Right ventricle myocardium inferior (tissue), 1 donor: ENCODE results near the gene BTAF1. TPM values are rescaled to one million over a fixed set of nuclear protein-coding genes. Genes with fewer than 3 reads are reported as not detected.

ENCODE experiments used
- ATAC-seq: fragments of 200-7000 bp; cut with Tn5 transposase; one replicate; pipeline ENCODE4 v1.9.1; 2020; ENCODE audit warnings: mild to moderate bottlenecking, moderate library complexity
- DNase-seq: peaks from one replicate; pipeline ENCODE4 v3.0.0; 2021; ENCODE audit errors: missing footprints
- intact Hi-C: fragments of 100-400 bp; cut with DNase I; formaldehyde crosslinking; loops from one replicate; pipeline ENCODE4 v1.11.0; 2022
- total RNA-seq: library from RNA; stranded (reverse); fragmentation: NEBNext Ultra II Directional; extraction: Animal tissue kit (Norgen Biotek cat#: 25700); gene quantifications from one replicate; pipeline ENCODE4 v1.2.1, GENCODE V29; 2021
- donor health status: DM: no; HTN: yes; CAD: no; lungs with severe emphysema.

The BTAF1 gene
- total RNA-seq, 1 donor from 2014 or later = 10.4 TPM

- ATAC-seq = no peak
- intact Hi-C loops = no loop called here
- DNase-seq = no peak
Measured at GRCh38 chr10:91969297-91969696, 45.7 kb downstream of the BTAF1 start.

GRCh38 chr10:91974960-91975359 is 51.4 kb downstream of the BTAF1 start:
- ATAC-seq (no peak), DNase-seq (no peak)
- intact Hi-C loops = no loop called here

GRCh38 chr10:91975438-91975837 is 51.9 kb downstream of the BTAF1 start:
- ATAC-seq (no peak), DNase-seq (no peak)
- intact Hi-C loops = no loop called here

GRCh38 chr10:91976317-91977051 is 52.9 kb downstream of the BTAF1 start:
- DNase-seq = no peak
- ATAC-seq = no peak
- intact Hi-C loops = no loop called here

GRCh38 chr10:91977491-91977890 is 53.9 kb downstream of the BTAF1 start:
- intact Hi-C loops = no loop called here
- ATAC-seq (no peak), DNase-seq (no peak)

DNA sequence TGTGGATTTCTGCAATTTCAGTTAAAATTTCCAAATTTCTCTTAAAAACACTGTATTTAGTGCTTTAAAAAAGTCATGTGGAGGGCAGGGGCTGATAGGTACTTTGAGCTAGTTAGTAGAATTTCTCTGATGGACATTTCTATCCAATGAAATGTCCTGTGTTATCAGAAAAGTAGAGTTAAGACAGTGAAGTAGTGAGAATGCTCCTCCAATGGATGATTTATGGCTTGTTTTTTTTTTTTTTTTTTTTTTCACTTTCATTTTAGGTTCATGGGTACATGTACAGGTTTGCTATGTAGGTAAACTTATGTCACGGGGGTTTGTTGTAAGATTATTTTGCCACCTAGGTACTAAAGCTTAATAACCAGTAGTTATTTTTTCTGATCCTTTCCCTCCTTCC is 55.0 kb downstream of the BTAF1 start:
- ATAC-seq = no peak
- intact Hi-C loops = no loop called here
- DNase-seq = no peak

GRCh38 chr10:91980319-91980718 is 56.7 kb downstream of the BTAF1 start:
- ATAC-seq (no peak), DNase-seq (no peak)
- intact Hi-C loops = no loop called here

DNA sequence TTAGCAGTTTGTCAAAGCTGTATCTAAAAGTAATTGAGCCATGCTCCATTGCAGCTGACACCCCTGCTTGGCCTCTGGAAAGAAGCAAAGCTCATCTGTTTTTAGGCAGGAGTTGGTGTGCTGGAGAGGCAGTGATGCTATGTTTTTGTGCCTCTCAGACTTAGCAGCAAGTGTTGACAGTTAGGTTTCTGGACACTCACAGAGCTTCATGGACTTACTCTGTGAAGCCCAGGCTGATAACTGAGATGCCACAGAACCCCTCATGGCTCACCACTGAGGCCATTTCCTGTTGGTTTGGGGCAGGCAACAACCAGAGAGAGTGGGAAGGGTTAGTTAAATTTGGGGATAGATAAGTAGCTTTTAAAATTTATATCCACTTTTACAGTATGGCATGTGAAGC is 59.8 kb downstream of the BTAF1 start:
- ATAC-seq (peak; percentile 92), DNase-seq (no peak)
- intact Hi-C loops = no loop called here

GRCh38 chr10:91987397-91988037 is 63.9 kb downstream of the BTAF1 start:
- DNase-seq (no peak), ATAC-seq (peak; percentile 23)
- intact Hi-C loops = no loop called here

DNA sequence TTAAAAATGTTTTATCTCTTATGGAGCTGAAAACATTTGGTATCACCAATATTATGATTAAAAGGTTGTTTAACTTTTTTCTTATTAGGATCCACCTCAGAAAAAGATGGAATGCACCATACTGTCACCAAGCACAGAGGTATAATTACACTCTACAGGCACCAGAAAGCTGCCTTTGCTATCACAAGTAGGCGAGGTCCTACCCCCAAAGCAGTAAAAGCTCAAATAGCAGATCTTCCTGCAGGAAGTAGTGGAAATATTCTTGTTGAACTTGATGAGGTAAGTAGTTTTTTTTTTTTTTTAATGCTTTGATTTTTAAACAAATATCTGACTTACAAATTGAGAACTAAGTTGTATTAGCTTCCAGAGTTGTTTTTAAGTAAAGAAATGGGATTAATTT is 68.5 kb downstream of the BTAF1 start:
- ATAC-seq (no peak), DNase-seq (no peak)
- intact Hi-C loops = no loop called here

- intact Hi-C loops = no loop called here
- no peak for ATAC-seq
- no peak for DNase-seq
Measured at GRCh38 chr10:91996266-91996665, 72.7 kb downstream of the BTAF1 start.

DNA sequence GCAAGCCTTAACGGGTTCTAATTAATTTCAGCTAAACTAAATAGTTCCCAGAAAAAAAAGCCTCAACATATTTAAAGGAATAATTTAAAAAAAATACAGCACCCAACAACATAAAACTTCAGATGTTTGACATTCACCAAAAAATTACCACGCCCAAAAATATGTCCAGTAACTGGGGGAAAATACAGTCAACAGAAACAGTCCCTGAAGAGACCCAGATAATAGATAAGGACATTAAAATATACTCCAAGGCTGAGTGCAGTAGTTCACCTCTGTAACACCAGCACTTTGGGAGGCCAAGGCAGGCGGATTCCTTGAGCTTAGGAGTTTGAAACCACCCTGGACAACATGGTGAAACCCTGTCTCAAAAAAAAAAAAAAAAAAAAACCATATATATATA is 78.0 kb downstream of the BTAF1 start:
- DNase-seq = no peak
- no peak for ATAC-seq
- intact Hi-C loops = no loop called here

- intact Hi-C loops = no loop called here
- DNase-seq (no peak), ATAC-seq (no peak)
Measured at GRCh38 chr10:92001995-92002394, 78.4 kb downstream of the BTAF1 start.

GRCh38 chr10:92003258-92003657 is 79.7 kb downstream of the BTAF1 start:
- intact Hi-C loops = no loop called here
- no peak for DNase-seq
- no peak for ATAC-seq

DNA sequence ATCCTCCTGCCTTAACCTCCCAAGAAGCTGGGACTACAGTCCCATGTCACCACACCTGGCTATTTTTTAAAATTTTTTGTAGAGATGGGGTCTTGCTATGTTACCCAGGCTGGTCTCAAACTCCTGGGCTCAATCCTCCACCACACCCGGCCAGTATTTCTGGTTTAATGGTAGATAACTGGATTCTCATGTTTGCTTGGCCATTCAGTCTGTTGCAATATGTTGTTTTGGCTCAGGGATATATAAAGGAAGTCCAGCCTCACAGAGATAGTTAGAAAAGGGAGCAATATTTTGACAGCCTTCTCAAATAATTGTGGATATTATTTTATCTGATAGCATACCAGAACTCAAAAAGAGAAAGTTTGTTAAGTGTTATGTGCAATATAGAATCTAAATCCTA is 82.4 kb downstream of the BTAF1 start:
- DNase-seq (no peak), ATAC-seq (no peak)
- intact Hi-C loops = no loop called here

DNA sequence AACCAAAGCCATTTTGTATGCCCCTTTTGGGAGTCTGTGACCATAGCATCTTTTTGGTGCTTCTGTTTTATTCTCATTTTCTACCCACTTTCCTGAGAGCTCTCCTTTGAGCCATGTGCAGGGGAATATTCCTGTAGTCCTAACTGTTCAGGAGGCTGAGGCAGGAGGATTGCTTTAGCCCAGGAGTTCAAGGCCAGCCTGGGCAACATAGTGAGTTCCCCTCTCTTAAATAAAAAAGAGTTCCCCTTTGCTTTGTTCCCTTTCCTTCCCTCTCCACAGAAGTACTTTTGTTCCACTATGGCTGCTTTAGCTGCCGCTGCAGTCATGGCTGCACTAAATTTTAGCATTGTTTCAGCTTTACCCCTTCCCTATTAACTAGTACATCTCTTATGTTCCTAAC is 85.9 kb downstream of the BTAF1 start:
- DNase-seq (no peak), ATAC-seq (no peak)
- intact Hi-C loops = no loop called here

- DNase-seq = no peak
- intact Hi-C loops = no loop called here
- no peak for ATAC-seq
Measured at GRCh38 chr10:92010047-92010735, 86.6 kb downstream of the BTAF1 start.

DNA sequence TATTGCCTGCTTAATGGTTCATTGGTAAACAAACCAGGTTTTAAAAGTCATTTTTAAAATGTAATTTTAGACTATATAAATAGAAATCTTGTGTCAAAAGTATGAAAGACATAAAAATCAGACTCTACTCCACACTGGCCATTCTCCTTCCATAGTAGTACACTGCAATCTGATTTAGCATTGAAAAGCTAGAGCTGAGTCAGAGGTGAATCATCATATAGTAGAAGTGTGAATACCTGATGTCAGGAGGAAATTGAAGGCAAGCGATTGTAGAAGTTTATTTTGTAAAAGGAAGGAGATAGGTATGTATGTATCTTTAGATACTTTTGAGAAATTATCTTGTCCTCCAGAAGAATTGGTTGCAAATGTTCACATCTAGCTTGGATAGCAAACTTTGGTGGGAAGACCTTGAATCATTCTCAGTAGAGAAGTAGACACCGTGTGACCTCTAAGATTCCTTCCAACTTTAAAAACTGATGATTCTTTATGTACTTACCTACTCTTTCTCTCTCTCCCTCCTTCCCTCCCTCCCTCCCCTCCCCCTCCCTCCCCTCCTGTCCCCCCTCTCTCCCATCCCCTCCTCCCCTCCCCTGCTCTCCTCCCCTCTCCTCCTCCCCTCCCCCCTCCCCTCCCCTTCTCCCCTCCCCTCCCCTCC is 88.1 kb downstream of the BTAF1 start:
- intact Hi-C loops = no loop called here
- ATAC-seq (no peak), DNase-seq (no peak)

- no peak for DNase-seq
- intact Hi-C loops = no loop called here
- no peak for ATAC-seq
Measured at GRCh38 chr10:92014620-92015019, 91.0 kb downstream of the BTAF1 start.

- intact Hi-C loops = no loop called here
- no peak for ATAC-seq
Measured at GRCh38 chr10:92024700-92025099, 101.1 kb downstream of the BTAF1 start.

More at GRCh38 chr10:92024700-92025099, 101.1 kb downstream of the BTAF1 start:
- DNase-seq = no peak
